Right lung (tissue), 5 donors: Measurements from ENCODE around the gene ICE1. TPM values are rescaled to one million over a fixed set of nuclear protein-coding genes. Genes with fewer than 3 reads are reported as not detected.
"Not testable (repeated sequence)": the region's sequence is repeated elsewhere in the genome, so short reads cannot be mapped to it uniquely, and the experiment has no call there.

Experiments
- DNase-seq, 2 donors: peaks; one replicate each; pipeline ENCODE4 v3.0.0-alpha.2; 2013
- polyA plus RNA-seq, 5 donors: library from polyadenylated mRNA; unstranded; fragments of 120-200 nt; gene quantifications; one replicate each; pipeline versions ENCODE4 v1.2.1 to v1.2.3, GENCODE V29; 2013; ENCODE audit warnings: inconsistent platforms in 1 of 5, low replicate concordance in 1 of 5; ENCODE audit not compliant: insufficient read length in 5 of 5, insufficient read depth in 1 of 5

The ICE1 gene
- polyA plus RNA-seq, 5 donors: 19.9 to 35.5 (median 30.1) TPM

GRCh38 chr5:5401095-5401494, 21.4 kb upstream of the ICE1 start:
- no peak for DNase-seq

DNA sequence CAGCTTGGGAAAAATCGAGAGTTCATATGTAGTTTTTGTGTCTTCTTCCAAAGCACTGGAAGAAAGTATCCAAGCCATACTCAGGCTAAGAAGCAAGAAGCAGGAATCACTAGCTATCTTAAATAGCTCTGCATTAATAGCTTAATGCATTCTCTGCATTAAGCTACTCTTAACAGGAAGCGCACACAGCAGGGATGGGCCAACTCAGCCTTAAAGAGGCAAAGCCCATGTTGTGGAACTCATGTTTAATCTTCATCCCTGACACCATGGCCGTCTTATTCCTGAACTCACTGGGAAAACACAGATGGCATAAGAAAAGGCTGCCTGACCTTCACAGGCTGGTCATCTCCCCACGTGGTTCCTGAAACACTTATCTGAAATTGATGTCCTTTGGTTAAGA, 18.7 kb upstream of the ICE1 start:
- DNase-seq: no peak

GRCh38 chr5:5404381-5404780, 18.1 kb upstream of the ICE1 start:
- no peak for DNase-seq

DNA sequence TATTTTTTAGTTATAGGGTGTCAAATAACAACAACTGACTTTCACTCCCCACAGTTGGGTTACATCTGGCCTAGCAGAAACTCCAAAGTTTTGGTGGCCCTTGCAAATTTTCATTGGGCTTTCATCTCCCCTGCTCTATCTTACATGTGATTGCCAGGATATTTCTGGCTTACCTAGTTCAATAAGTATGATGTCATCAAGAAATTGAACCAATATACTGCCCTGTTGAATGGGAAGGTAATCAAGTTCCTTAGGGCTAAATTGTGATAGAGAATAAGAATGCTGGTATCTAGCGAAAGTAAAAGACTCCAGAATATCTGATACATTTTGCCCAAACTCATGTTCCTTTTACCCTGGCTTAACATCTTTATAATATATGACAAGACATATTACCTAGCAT, 17.0 kb upstream of the ICE1 start:
- no peak for DNase-seq

- no peak for DNase-seq
Measured at GRCh38 chr5:5407924-5408323, 14.6 kb upstream of the ICE1 start.

- no peak for DNase-seq
Measured at GRCh38 chr5:5409151-5409810, 13.2 kb upstream of the ICE1 start.

- not testable (repeated sequence) for DNase-seq
Measured at GRCh38 chr5:5413856-5414255, 8.6 kb upstream of the ICE1 start.

GRCh38 chr5:5414999-5415398, 7.5 kb upstream of the ICE1 start:
- no peak for DNase-seq

- no peak for DNase-seq
Measured at GRCh38 chr5:5416733-5417132, 5.7 kb upstream of the ICE1 start.

DNA sequence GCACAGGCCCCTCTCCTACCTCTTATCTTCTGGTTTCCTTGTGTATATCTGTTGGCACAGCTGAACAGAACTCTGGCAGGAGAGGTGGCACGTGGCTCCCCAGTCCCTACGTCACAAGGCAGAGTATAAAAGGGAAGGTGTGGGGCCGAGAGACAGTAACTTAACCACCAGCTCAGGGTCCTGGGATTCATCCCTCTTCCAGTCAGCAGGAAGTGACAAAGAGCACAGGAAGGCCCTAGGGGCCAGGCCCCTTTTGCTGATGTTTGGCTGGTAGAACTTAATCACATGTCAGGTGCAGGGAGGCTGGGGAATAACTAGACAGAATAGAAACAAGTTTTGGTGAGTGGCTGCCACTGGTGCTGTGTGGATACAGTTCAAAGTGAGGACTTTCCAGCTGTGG, 4.5 kb upstream of the ICE1 start:
- DNase-seq: no peak

GRCh38 chr5:5418764-5419163, 3.7 kb upstream of the ICE1 start:
- DNase-seq: no peak

DNA sequence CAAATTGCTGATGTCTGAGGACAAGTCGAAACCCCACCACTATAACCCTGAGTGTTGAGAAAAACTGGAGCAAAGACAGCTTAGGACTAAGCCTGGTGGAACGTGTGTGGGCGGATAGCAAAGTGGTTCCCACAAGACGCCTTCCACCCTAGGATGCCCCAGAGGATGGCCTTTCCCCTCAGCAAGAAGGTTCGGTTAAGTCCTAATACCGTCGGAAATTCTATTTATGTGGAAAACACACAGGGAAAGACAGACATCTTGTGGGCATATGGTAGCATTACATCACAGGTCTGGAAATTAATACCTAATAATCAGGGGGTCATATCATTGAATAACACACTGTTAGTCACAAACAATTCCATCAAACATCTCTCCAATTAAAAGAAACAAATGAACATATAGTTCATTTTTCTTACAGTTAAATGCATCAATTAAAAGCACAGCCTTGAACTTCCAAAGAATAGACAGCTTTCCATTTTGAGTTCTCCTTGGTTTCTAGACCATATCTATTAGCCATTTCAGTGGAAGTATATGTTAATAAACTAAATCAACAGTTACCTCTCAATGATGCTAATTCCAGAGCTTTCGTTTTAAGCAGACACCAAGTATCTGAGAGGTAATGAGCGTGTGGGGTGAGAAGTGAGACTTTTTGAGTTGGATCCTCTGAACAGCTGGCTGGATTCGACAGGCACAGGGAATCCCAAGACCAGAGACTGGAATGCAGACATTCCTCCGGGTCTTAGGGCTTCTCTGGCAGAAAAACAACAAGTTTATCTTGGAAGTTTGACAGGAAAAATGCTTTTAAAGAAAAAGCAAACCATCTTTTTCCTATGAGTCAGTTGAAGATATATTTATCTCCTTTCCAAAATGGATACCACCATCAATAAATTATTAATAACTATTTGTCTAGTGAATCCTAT, 2.9 kb upstream of the ICE1 start:
- peak in 1 of 2 donors; percentile 31 for DNase-seq

- DNase-seq: no peak
Measured at GRCh38 chr5:5420251-5420650, 2.2 kb upstream of the ICE1 start.

DNA sequence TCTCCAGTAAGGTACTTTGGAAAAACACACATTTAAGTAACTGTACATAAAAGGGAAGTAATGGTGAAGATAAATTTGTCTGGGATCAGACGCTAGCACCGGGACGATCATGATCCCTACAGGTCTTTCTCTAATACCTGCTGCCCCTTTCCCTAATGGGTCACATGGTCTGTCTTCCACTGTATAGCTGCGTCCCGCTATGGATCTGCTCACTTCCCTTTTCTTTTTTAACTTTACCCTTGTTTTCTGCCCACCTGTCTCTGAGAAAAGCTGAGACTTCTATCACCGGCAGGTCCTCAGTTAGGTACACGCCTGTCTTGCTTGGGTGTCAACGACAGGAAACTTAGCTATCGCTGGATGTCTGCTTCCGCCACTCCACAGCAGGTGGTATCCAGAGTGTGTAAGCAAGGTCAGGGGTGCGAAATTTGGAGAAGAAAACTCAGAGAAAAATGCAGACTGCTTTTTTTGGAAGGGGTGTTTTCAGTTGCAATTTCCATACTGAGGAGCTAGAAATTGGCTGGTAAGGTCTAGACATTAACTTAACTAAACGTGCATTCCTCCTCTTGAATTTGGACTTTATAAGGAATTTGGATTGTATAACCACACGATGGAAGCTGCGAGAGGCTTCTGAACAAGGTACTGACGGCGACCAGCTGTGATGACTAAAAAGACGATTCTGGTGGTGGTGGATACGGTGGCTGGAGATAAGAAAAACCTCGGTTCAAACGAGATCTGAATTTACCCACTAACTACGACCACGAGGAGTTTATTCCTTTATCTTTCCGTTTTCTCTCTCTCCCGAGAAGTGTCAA, 1.1 kb upstream of the ICE1 start:
- peak in 1 of 2 donors; percentile 10 for DNase-seq

- no peak for DNase-seq
Measured at GRCh38 chr5:5422819-5423515, 490 bp downstream of the ICE1 start.

GRCh38 chr5:5423586-5423985, 1.1 kb downstream of the ICE1 start:
- DNase-seq: no peak

- DNase-seq: no peak
Measured at GRCh38 chr5:5424736-5425135, 2.3 kb downstream of the ICE1 start.

DNA sequence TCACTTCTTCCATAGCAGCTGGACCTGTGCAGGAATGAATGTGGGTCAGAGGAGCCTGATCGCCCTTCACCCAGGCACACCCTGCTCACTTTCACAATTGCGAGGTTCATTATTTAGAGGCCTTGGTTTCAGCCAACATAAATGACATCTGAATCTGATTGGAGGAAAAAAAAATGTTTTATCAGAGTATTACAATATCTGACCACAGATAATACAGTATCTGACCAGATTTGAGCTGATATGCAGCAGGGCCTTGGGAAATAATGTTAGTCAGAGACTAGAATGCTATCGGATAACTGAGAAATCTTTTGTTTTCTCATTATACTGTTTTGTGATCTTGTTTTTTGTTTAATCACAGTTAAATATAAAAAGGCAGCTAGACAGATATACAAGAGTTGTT, 7.7 kb downstream of the ICE1 start:
- no peak for DNase-seq

- DNase-seq: no peak
Measured at GRCh38 chr5:5432020-5432707, 9.7 kb downstream of the ICE1 start.

DNA sequence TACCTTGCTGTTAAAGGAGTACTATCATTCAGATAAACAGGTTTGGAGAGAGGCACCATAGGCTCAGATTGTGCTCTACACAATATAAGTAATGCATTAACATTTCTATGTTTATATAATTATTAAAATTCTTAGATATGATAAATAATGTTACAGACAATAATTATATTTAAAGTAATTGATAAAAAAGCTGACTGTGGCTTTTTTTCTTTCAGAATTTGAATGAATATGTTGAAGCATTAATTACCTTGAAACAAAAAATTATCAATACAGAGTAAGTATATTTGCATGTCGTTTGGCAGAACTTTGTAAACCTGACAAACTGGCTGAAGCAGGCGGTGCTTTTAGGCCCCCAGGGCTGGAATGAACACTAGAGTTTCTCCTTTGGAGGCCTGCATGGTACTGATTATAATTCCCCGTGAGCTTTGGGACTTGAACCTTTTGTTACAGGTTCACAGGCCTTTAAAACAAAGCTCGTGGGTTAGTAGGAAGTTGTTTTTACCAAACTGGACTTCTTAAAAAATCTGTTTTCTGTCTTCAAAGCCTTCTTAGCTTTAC, 13.8 kb downstream of the ICE1 start:
- no peak for DNase-seq
